Panc1 (cell line): ENCODE results near the gene ARMC12.

Experiments
- CTCF ChIP-seq: fragments of 450-650 bp; IDR thresholded peaks from 2 replicates; pipeline ENCODE4 v1.5.1; 2017; ENCODE audit warnings: mild to moderate bottlenecking
- POLR2AphosphoS5 ChIP-seq: IDR thresholded peaks from 2 replicates; pipeline ENCODE4 v1.6.1; 2012; ENCODE audit warnings: mild to moderate bottlenecking, low read depth, low read length, moderate library complexity
- REST ChIP-seq, 2 experiments: IDR thresholded peaks; 2 replicates each; pipeline ENCODE4 v1.6.1; 2011 to 2012; ENCODE audit warnings: low read depth in 2 of 2, control low read depth in 1 of 2, low read length in 1 of 2, mild to moderate bottlenecking in 1 of 2, moderate library complexity in 1 of 2; ENCODE audit not compliant: insufficient read depth in 1 of 2

GRCh38 chr6:35787266-35788218 is 50.7 kb downstream of the ARMC12 start:
- TF ChIP-seq CTCF, result no peak
- no peak for TF ChIP-seq POLR2AphosphoS5
- no peak for TF ChIP-seq REST (IDR thresholded peaks at IDR 0.05; ENCODE audit: insufficient read depth in 1 of 2, low read depth in 2 of 2, low read length in 1 of 2)
